Neural progenitor cell (in vitro differentiated cells): ENCODE data around the gene INTS6. TPM values are rescaled to one million over a fixed set of nuclear protein-coding genes. Genes with fewer than 3 reads are reported as not detected.

Experiments
- DNase-seq: peaks from one replicate; pipeline ENCODE4 v3.0.0-alpha.2; 2016; ENCODE audit warnings: low spot score
- H2AFZ ChIP-seq: fragments of 200-600 bp; sonication (generic); replicated peaks from 2 replicates; pipeline ENCODE4 v1.6.1; 2016; ENCODE audit warnings: antibody characterized with exemption
- H3F3A ChIP-seq: fragments of 200-600 bp; sonication (generic); 2 replicates; pipeline ENCODE4 v1.6.1; 2016; ENCODE audit warnings: antibody characterized with exemption, low read depth
- H3K27ac ChIP-seq: fragments of 200-600 bp; sonication (generic); 2 replicates; pipeline ENCODE4 v1.5.1; 2016; ENCODE audit warnings: mild to moderate bottlenecking
- H3K27me3 ChIP-seq: fragments of 200-600 bp; sonication (generic); 2 replicates; pipeline ENCODE4 v1.6.1; 2016; ENCODE audit warnings: mild to moderate bottlenecking, moderate library complexity
- H3K36me3 ChIP-seq: fragments of 200-600 bp; sonication (generic); 2 replicates; pipeline ENCODE4 v1.5.1; 2016
- H3K4me1 ChIP-seq: fragments of 200-600 bp; sonication (generic); 2 replicates; pipeline ENCODE4 v1.6.1; 2016; ENCODE audit warnings: mixed run types
- H3K4me2 ChIP-seq: fragments of 200-600 bp; sonication (generic); 2 replicates; pipeline ENCODE4 v1.6.1; 2016
- H3K4me3 ChIP-seq: fragments of 200-600 bp; sonication (generic); 2 replicates; pipeline ENCODE4 v1.5.1; 2016
- H3K79me2 ChIP-seq: fragments of 200-600 bp; sonication (generic); 2 replicates; pipeline ENCODE4 v1.6.1; 2016; ENCODE audit warnings: low read depth
- H3K9ac ChIP-seq: fragments of 200-600 bp; sonication (generic); 2 replicates; pipeline ENCODE4 v1.6.1; 2016
- H3K9me3 ChIP-seq: fragments of 200-600 bp; sonication (generic); 2 replicates; pipeline ENCODE4 v1.5.1; 2016; ENCODE audit warnings: low read depth
- H4K20me1 ChIP-seq: fragments of 200-600 bp; sonication (generic); 2 replicates; pipeline ENCODE4 v1.6.1; 2016; ENCODE audit warnings: low read depth
- H3K27ac Mint-ChIP-seq: 3 replicates; pipeline ENCODE4 v1.8.0; 2021; ENCODE audit warnings: mixed read lengths
- H3K27me3 Mint-ChIP-seq: 2 replicates; pipeline ENCODE4 v1.8.0; 2022; ENCODE audit warnings: low read depth, mild to moderate bottlenecking, inconsistent platforms, moderate library complexity, mixed read lengths; ENCODE audit not compliant: insufficient read depth
- H3K36me3 Mint-ChIP-seq: 3 replicates; pipeline ENCODE4 v1.8.0; 2021; ENCODE audit warnings: mixed read lengths
- H3K4me1 Mint-ChIP-seq: 3 replicates; pipeline ENCODE4 v1.8.0; 2021; ENCODE audit warnings: mixed read lengths
- H3K4me3 Mint-ChIP-seq: 3 replicates; pipeline ENCODE4 v1.8.0; 2021; ENCODE audit warnings: mild to moderate bottlenecking, moderate library complexity, mixed read lengths
- H3K9me3 Mint-ChIP-seq: 3 replicates; pipeline ENCODE4 v1.8.0; 2020; ENCODE audit warnings: mixed read lengths
- CTCF ChIP-seq: fragments of 200-600 bp; sonication (generic); IDR thresholded peaks from 2 replicates; pipeline ENCODE4 v1.5.1; 2017; ENCODE audit warnings: antibody characterized with exemption, mild to moderate bottlenecking
- EZH2 ChIP-seq: fragments of 200-600 bp; sonication (generic); IDR thresholded peaks from 2 replicates; pipeline ENCODE4 v1.6.1; 2017; ENCODE audit warnings: antibody characterized with exemption, mild to moderate bottlenecking, moderate library complexity
- EZH2phosphoT487 ChIP-seq: fragments of 200-600 bp; sonication (generic); IDR thresholded peaks from 2 replicates; pipeline ENCODE4 v1.6.1; 2017; ENCODE audit warnings: antibody characterized with exemption
- total RNA-seq: library from RNA; depleted of rRNA; stranded (reverse); fragments of >200 nt; gene quantifications from 2 replicates; pipeline ENCODE4 v1.2.3, GENCODE V29; 2015; ENCODE audit warnings: low replicate concordance

INTS6 gene
- total RNA-seq, 1 donor from 2014 or later: 84.0 TPM

- H2AFZ ChIP-seq: peak overlapping the region; percentile 15
- H3K4me1 Mint-ChIP-seq: peaks cover 3% of the 10 kb centered on the region
Measured at GRCh38 chr13:51342706-51343105, 110.1 kb downstream of the INTS6 start.

DNA sequence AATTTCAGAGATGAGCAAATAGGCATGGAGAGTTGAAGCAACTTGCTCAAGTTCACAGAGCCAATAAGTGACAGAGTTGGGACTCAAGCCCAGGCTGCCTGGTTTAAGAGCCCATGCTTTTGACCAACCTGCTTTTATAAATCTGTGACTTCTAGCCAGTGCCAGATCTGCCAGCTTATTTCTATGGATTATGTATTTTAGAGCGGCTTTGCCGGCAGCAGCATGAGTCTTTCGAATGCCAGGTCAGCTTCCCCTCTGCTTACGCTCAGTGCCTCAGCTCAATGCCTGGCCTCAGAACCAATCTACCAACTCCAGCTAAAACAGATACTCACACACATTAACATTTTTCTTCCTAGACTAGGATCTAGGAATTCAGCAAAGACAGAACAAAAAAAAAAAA is 111.0 kb downstream of the INTS6 start:
- Histone ChIP-seq H4K20me1 (no peaks in the 10 kb centered on the region), H3K36me3 (no peaks in the 10 kb centered on the region), H3K27me3 (no peaks in the 10 kb centered on the region), H3K4me2 (no peak overlapping the region), H3K27ac (no peak overlapping the region), H3K4me1 (peaks cover 20% of the 10 kb centered on the region), H2AFZ (no peak overlapping the region), H3F3A (no peaks in the 10 kb centered on the region), H3K9ac (no peak overlapping the region), H3K4me3 (no peak overlapping the region), H3K9me3 (no peaks in the 10 kb centered on the region), H3K79me2 (no peaks in the 10 kb centered on the region)
- DNase-seq: no peak
- H3K27me3 Mint-ChIP-seq: peaks cover 5% of the 10 kb centered on the region
- no peaks in the 10 kb centered on the region for H3K36me3 Mint-ChIP-seq
- H3K9me3 Mint-ChIP-seq: no peaks in the 10 kb centered on the region
- TF ChIP-seq EZH2 (no peak), EZH2phosphoT487 (no peak), CTCF (no peak)
- H3K4me1 Mint-ChIP-seq: peaks cover 3% of the 10 kb centered on the region
- H3K27ac Mint-ChIP-seq: peak overlapping the region; percentile 55
- no peak overlapping the region for H3K4me3 Mint-ChIP-seq

More at GRCh38 chr13:51342706-51343105, 110.1 kb downstream of the INTS6 start:
- Histone ChIP-seq H3K27ac (no peak overlapping the region), H4K20me1 (no peaks in the 10 kb centered on the region), H3K9me3 (no peaks in the 10 kb centered on the region), H3K9ac (no peak overlapping the region), H3K27me3 (no peaks in the 10 kb centered on the region), H3K36me3 (no peaks in the 10 kb centered on the region), H3K4me2 (no peak overlapping the region), H3K4me3 (no peak overlapping the region), H3K79me2 (no peaks in the 10 kb centered on the region), H3F3A (no peaks in the 10 kb centered on the region), H3K4me1 (peaks cover 24% of the 10 kb centered on the region)
- DNase-seq: no peak
- Mint-ChIP-seq H3K27me3 (peaks cover 5% of the 10 kb centered on the region), H3K9me3 (no peaks in the 10 kb centered on the region), H3K27ac (no peak overlapping the region), H3K4me3 (no peak overlapping the region), H3K36me3 (peaks cover 2% of the 10 kb centered on the region)
- no peak for TF ChIP-seq EZH2
- no peak for TF ChIP-seq EZH2phosphoT487
- TF ChIP-seq CTCF: no peak

GRCh38 chr13:51341232-51341631 is 111.6 kb downstream of the INTS6 start:
- H3K36me3 Mint-ChIP-seq: no peaks in the 10 kb centered on the region
- Histone ChIP-seq H3K27ac (no peak overlapping the region), H3K36me3 (no peaks in the 10 kb centered on the region)

More at GRCh38 chr13:51341232-51341631, 111.6 kb downstream of the INTS6 start:
- TF ChIP-seq EZH2: no peak
- no peak for TF ChIP-seq CTCF
- TF ChIP-seq EZH2phosphoT487: no peak
- peaks cover 5% of the 10 kb centered on the region for H3K27me3 Mint-ChIP-seq
- no peak overlapping the region for H3K9ac ChIP-seq
- no peak for DNase-seq
- H3K4me1 Mint-ChIP-seq: peaks cover 3% of the 10 kb centered on the region
- no peaks in the 10 kb centered on the region for H4K20me1 ChIP-seq
- no peaks in the 10 kb centered on the region for H3K27me3 ChIP-seq
- no peaks in the 10 kb centered on the region for H3K79me2 ChIP-seq
- H3K4me2 ChIP-seq: no peak overlapping the region
- H3K9me3 Mint-ChIP-seq: no peaks in the 10 kb centered on the region
- H3K9me3 ChIP-seq: no peaks in the 10 kb centered on the region
- H3K27ac Mint-ChIP-seq: peak overlapping the region; percentile 14
- no peak overlapping the region for H3K4me3 Mint-ChIP-seq
- H3K4me3 ChIP-seq: no peak overlapping the region
- peaks cover 15% of the 10 kb centered on the region for H3K4me1 ChIP-seq
- no peaks in the 10 kb centered on the region for H3F3A ChIP-seq
- H2AFZ ChIP-seq: no peak overlapping the region
